Spleen (tissue), 7 donors: ENCODE measurements around the gene TTC32.

Source experiments
- POLR2A ChIP-seq, 3 donors: fragments of 450-650 bp; IDR thresholded peaks; one replicate each; pipeline ENCODE4 v1.5.1; 2017; ENCODE audit warnings: antibody characterized with exemption in 3 of 3, mild to moderate bottlenecking in 1 of 3
- POLR2AphosphoS5 ChIP-seq, 3 donors: sonication (generic); formaldehyde crosslinking; IDR thresholded peaks; one replicate each; pipeline ENCODE4 v1.5.1; 2017; ENCODE audit warnings: antibody characterized with exemption in 3 of 3
- TF ChIP-seq, protein P1 (sequence below), 11 experiments: fragments of 200-600 bp in 7 of 11; fragments of 450-650 bp in 4 of 11; sonication (generic) in 4 of 11; IDR thresholded peaks in 8 of 11; conservative IDR thresholded peaks in 3 of 11; 1 replicate in 7 of 11; 2 replicates in 4 of 11; pipeline versions ENCODE4 v1.4.0 to v1.8.0; 2016 to 2021; ENCODE audit warnings: antibody characterized with exemption in 11 of 11, inconsistent platforms in 4 of 11, mild to moderate bottlenecking in 1 of 11
- donor health status: DM: no; HTN: no; CAD: no; lungs with moderate emphysema.
- donor health status: DM: no; HTN: no; CAD: no.
- donor health status: DM: no; HTN: no; CAD: no.

DNA sequence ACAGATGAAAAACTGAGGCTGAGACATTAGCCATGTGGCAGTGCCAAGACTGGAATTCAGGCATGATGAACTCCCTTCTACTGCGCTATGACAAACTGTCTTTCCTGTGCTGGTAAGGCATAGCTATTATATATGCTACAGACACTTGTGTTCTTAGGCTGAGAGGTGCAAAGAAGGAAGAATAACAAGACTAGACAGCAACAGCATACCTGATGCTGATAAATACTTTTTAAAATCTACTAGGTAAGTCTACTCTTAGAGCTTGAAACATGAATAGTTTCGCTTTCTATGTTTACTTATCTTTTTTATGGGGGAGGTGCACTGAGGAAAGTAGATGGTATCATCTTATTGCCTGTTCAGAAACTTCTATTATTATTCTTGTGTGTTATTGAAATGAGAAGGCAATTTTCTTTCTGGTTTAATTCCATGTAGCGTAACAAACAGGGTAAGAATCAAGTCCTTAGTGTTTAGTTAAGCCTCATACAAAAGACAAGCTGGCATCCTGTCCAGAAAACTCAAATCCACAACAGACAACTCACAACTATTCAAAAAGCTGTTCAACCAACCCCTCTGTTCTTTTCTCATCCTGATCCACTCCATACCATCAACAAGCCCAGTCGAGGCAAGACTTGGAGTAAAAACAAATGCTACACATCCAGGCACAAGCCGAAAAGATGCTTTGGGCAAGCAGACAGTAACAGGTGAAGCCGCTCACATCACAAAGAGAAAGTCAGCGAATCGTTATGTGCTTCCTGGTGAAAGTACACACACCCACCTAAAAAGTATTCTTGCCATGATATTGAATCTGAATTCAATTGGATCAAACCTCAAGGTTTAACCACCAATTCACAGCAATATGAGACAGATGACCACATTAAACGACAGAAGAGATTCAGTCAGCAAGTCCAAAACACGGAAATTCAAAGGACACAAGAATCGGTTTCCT lies 1.5 kb downstream of the TTC32 start:
- TF ChIP-seq POLR2A (IDR thresholded peaks at IDR 0.05) = no peak
- TF ChIP-seq, protein P1, sequence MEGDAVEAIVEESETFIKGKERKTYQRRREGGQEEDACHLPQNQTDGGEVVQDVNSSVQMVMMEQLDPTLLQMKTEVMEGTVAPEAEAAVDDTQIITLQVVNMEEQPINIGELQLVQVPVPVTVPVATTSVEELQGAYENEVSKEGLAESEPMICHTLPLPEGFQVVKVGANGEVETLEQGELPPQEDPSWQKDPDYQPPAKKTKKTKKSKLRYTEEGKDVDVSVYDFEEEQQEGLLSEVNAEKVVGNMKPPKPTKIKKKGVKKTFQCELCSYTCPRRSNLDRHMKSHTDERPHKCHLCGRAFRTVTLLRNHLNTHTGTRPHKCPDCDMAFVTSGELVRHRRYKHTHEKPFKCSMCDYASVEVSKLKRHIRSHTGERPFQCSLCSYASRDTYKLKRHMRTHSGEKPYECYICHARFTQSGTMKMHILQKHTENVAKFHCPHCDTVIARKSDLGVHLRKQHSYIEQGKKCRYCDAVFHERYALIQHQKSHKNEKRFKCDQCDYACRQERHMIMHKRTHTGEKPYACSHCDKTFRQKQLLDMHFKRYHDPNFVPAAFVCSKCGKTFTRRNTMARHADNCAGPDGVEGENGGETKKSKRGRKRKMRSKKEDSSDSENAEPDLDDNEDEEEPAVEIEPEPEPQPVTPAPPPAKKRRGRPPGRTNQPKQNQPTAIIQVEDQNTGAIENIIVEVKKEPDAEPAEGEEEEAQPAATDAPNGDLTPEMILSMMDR (IDR thresholded peaks at IDR 0.05 in 8 of 11, conservative IDR thresholded peaks at IDR 0.05 in 3 of 11) = no peak
- no peak for TF ChIP-seq POLR2AphosphoS5 (IDR thresholded peaks at IDR 0.05)
